SK-N-SH (cell line): ENCODE data around the gene POLR3B. TPM values are rescaled to one million over a fixed set of nuclear protein-coding genes. Genes with fewer than 3 reads are reported as not detected.

Experiments
- CTCF ChIA-PET: fragments of 300-600, 350-600 bp; formaldehyde crosslinking; extraction: SDS; loops from one replicate; lab custom pipeline; 2021; lab: Yijun Ruan, JAX
- POLR2A ChIA-PET: fragments of 350-600 bp; sonication (Branson Sonifier 250); formaldehyde crosslinking; extraction: SDS; loops from one replicate; lab custom pipeline; 2020; ENCODE audit warnings: antibody characterized with exemption, inconsistent platforms; lab: Yijun Ruan, JAX
- DNase-seq: peaks from one replicate; pipeline ENCODE4 v3.0.0; 2012
- H2AFZ ChIP-seq: fragments of 200-600 bp; sonication (generic); 2 replicates; pipeline ENCODE4 v1.8.1; 2016; ENCODE audit warnings: antibody characterized with exemption, mild to moderate bottlenecking, low read depth
- H3F3A ChIP-seq: fragments of 200-600 bp; sonication (generic); replicated peaks from 2 replicates; pipeline ENCODE3; 2016; ENCODE audit warnings: antibody characterized with exemption, mild to moderate bottlenecking; ENCODE audit not compliant: insufficient read depth
- H3K27ac ChIP-seq, 2 experiments: fragments of 200-500 bp in 1 of 2; fragments of 200-600 bp in 1 of 2; sonication (Bioruptor generic) in 1 of 2; sonication (generic), shearing (Covaris generic) in 1 of 2; 2 replicates each; pipeline versions ENCODE4 v1.5.1 to v1.6.1; 2014 to 2016; ENCODE audit warnings: low read depth in 2 of 2, inconsistent platforms in 1 of 2, low read length in 1 of 2, mild to moderate bottlenecking in 1 of 2, mixed read lengths in 1 of 2
- H3K27me3 ChIP-seq: fragments of 200-600 bp; sonication (generic), shearing (Covaris generic); 2 replicates; pipeline ENCODE4 v1.6.1; 2016; ENCODE audit warnings: mixed run types; ENCODE audit not compliant: insufficient read depth
- H3K36me3 ChIP-seq, 2 experiments: fragments of 200-500 bp in 1 of 2; fragments of 200-600 bp in 1 of 2; sonication (Bioruptor generic) in 1 of 2; sonication (generic) in 1 of 2; replicated peaks in 1 of 2; 2 replicates each; pipeline versions ENCODE3 to v1.5.1; 2014 to 2016; ENCODE audit warnings: low read length in 1 of 2, mild to moderate bottlenecking in 1 of 2; ENCODE audit not compliant: insufficient read depth in 2 of 2, control insufficient read depth in 1 of 2
- H3K4me1 ChIP-seq, 2 experiments: fragments of 200-500 bp in 1 of 2; fragments of 200-600 bp in 1 of 2; sonication (Bioruptor generic) in 1 of 2; sonication (generic), shearing (Covaris generic) in 1 of 2; 2 replicates each; pipeline versions ENCODE4 v1.5.1 to v1.6.1; 2014 to 2016; ENCODE audit warnings: low read depth in 1 of 2, low read length in 1 of 2, mixed run types in 1 of 2; ENCODE audit not compliant: insufficient read depth in 2 of 2, control insufficient read depth in 1 of 2
- H3K4me2 ChIP-seq: fragments of 200-600 bp; sonication (generic), shearing (Covaris generic); 2 replicates; pipeline ENCODE4 v1.6.1; 2017; ENCODE audit warnings: mixed run types
- H3K4me3 ChIP-seq, 2 experiments: fragments of 200-500 bp in 1 of 2; fragments of 200-600 bp in 1 of 2; sonication (Bioruptor generic) in 1 of 2; sonication (generic), shearing (Covaris generic) in 1 of 2; 2 replicates each; pipeline versions ENCODE4 v1.5.1 to v1.8.1; 2014 to 2016; ENCODE audit warnings: low read depth in 2 of 2, inconsistent platforms in 1 of 2, low read length in 1 of 2, mild to moderate bottlenecking in 1 of 2, mixed read lengths in 1 of 2, moderate library complexity in 1 of 2
- H3K79me2 ChIP-seq: fragments of 200-600 bp; sonication (generic); 2 replicates; pipeline ENCODE4 v1.8.1; 2017; ENCODE audit warnings: mild to moderate bottlenecking; ENCODE audit not compliant: insufficient read depth
- H3K9ac ChIP-seq: fragments of 200-600 bp; sonication (generic); 2 replicates; pipeline ENCODE4 v1.6.1; 2017; ENCODE audit warnings: mixed run types
- H3K9me2 ChIP-seq: fragments of 200-600 bp; sonication (generic); 2 replicates; pipeline ENCODE4 v1.6.1; 2017; ENCODE audit warnings: mixed run types
- H3K9me3 ChIP-seq: fragments of 200-600 bp; sonication (generic); 2 replicates; pipeline ENCODE4 v1.6.1; 2017; ENCODE audit warnings: mixed run types, mild to moderate bottlenecking, moderate library complexity
- H4K20me1 ChIP-seq: fragments of 200-600 bp; sonication (generic); 2 replicates; pipeline ENCODE4 v1.6.1; 2017; ENCODE audit warnings: mild to moderate bottlenecking, mixed run types; ENCODE audit not compliant: insufficient read depth
- CHD2 ChIP-seq: fragments of 150-350 bp; IDR thresholded peaks from 2 replicates; pipeline ENCODE4 v1.6.1; 2018; ENCODE audit warnings: low read length; ENCODE audit not compliant: partially characterized antibody
- EZH2phosphoT487 ChIP-seq: fragments of 200-600 bp; sonication (generic); IDR thresholded peaks from 2 replicates; pipeline ENCODE4 v1.6.1; 2017; ENCODE audit warnings: low read depth, mixed run types, mild to moderate bottlenecking, antibody characterized with exemption, moderate library complexity, borderline replicate concordance
- FOXM1 ChIP-seq: IDR thresholded peaks from 2 replicates; pipeline ENCODE4 v1.4.0; 2012; ENCODE audit warnings: low read depth, mild to moderate bottlenecking
- GATA2 ChIP-seq: sonication (generic); formaldehyde crosslinking; IDR thresholded peaks from 2 replicates; pipeline ENCODE4 v1.5.0; 2020; ENCODE audit warnings: mild to moderate bottlenecking, missing genetic modification reagents
- JUND ChIP-seq: IDR thresholded peaks from 2 replicates; pipeline ENCODE4 v1.4.0; 2012
- MEF2A ChIP-seq: IDR thresholded peaks from 2 replicates; pipeline ENCODE4 v1.4.0; 2012; ENCODE audit warnings: low read depth, borderline replicate concordance
- MXI1 ChIP-seq: IDR thresholded peaks from 2 replicates; pipeline ENCODE4 v1.6.1; 2012; ENCODE audit warnings: mild to moderate bottlenecking, low read depth, low read length, improper control_type of control experiment
- NRF1 ChIP-seq: IDR thresholded peaks from 2 replicates; pipeline ENCODE4 v1.6.1; 2012; ENCODE audit warnings: low read depth, mild to moderate bottlenecking, low read length
- RXRA ChIP-seq: IDR thresholded peaks from 2 replicates; pipeline ENCODE4 v1.4.0; 2012; ENCODE audit warnings: low read depth, mild to moderate bottlenecking, borderline replicate concordance
- USF1 ChIP-seq: IDR thresholded peaks from 2 replicates; pipeline ENCODE4 v1.4.0; 2012; ENCODE audit warnings: low read depth, borderline replicate concordance
- WGBS: methylation state at CpG from one replicate; pipeline ENCODE4 v1.1.6; 2017; ENCODE audit warnings: low lambda C conversion rate; 5-methylcytosine and 5-hydroxymethylcytosine counted together
- polyA plus RNA-seq, 3 experiments: library from polyadenylated mRNA; depleted of rRNA; stranded (reverse); fragments of >200 nt; gene quantifications; 2 replicates each; pipeline ENCODE4 v1.2.3, GENCODE V29; 2012
- TF ChIP-seq, protein P1 (sequence below): fragments of 150-350 bp; IDR thresholded peaks from 2 replicates; pipeline ENCODE4 v1.6.1; 2016; ENCODE audit warnings: mild to moderate bottlenecking, low read depth, low read length

The POLR3B gene
- polyA plus RNA-seq, 1 of the 3 experiments (the other 2 are of a cell fraction): 3.3 TPM

DNA sequence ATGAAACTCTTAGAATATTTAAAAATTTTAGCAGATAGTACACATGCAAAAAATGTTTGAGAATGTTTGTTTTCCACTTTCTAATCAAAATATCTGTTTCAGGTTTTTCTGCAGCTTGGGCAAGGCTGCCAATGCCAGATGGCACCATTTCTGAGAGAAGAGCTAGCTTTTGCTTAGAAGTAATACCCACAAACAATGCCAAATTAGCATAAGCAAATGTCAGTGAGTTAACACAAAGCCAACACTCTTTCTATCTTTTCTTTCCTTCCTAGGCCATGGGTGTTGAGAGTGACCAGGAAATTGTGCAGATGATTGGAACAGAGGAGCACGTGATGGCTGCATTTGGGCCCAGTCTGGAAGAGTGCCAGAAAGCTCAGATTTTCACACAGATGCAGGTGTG lies 35.2 kb downstream of the POLR3B start:
- Histone ChIP-seq H3K4me2 (no peak overlapping the region), H3K9me2 (no peaks in the 10 kb centered on the region), H3K27ac (no peak overlapping the region)
- 91% methylated on average over 1 of the region's 1 CpG for WGBS
- TF ChIP-seq MXI1 (no peak), JUND (no peak), GATA2 (CRISPR knock-in tag) (no peak)
- TF ChIP-seq, protein P1, sequence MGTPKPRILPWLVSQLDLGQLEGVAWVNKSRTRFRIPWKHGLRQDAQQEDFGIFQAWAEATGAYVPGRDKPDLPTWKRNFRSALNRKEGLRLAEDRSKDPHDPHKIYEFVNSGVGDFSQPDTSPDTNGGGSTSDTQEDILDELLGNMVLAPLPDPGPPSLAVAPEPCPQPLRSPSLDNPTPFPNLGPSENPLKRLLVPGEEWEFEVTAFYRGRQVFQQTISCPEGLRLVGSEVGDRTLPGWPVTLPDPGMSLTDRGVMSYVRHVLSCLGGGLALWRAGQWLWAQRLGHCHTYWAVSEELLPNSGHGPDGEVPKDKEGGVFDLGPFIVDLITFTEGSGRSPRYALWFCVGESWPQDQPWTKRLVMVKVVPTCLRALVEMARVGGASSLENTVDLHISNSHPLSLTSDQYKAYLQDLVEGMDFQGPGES: no peak
- TF ChIP-seq, all 33 proteins: peak for 0
- ChIA-PET CTCF (interaction anchor here (0.6 to 1.6 kb wide), 3 partner anchors 442 to 527 kb away, joined by 3 to 5 read pairs (median 3); no protein-coding TSS in a partner anchor), POLR2A (no interaction called here)
- no peak overlapping the region for H2AFZ ChIP-seq
- H3K79me2 ChIP-seq: no peaks in the 10 kb centered on the region
- H3K4me1 ChIP-seq: no peaks in the 10 kb centered on the region
- 0 out of 2 replicates have a peak, but pooled peaks cover 4% of the 10 kb centered on the region for H3K9me3 ChIP-seq
- H3K36me3 ChIP-seq: peaks cover 9 to 30% of the 10 kb centered on the region in 2 experiments
- DNase-seq: no peak
- H3K4me3 ChIP-seq: no peak overlapping the region
- no peaks in the 10 kb centered on the region for H3K27me3 ChIP-seq
- no peaks in the 10 kb centered on the region for H3F3A ChIP-seq
- no peak overlapping the region for H3K9ac ChIP-seq
- no peaks in the 10 kb centered on the region for H4K20me1 ChIP-seq

DNA sequence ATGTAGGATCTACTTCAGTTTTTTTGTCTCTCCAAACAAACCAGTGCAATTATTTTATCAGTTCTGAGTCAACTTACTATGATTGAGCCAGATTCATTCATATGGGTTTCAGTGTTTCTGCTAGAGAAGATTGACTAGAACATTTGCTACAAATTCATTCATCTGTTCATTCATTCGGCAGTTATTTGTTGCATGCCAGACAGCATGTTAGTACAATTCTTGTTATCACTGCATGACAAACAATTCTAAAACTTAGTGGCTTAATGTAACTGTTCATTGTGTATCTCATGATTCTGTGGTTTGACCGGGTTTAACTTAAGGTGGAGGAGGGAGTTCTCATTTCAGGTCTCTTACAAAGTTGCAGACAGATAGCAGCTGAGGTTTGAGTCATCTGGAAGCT lies 52.3 kb downstream of the POLR3B start:
- no peak overlapping the region for H3K27ac ChIP-seq
- no peak for DNase-seq
- peaks cover 13 to 28% of the 10 kb centered on the region in 2 experiments for H3K36me3 ChIP-seq
- no peaks in the 10 kb centered on the region for H4K20me1 ChIP-seq
- no peak overlapping the region for H3K9ac ChIP-seq
- CTCF ChIA-PET: no interaction called here
- H3K4me1 ChIP-seq: no peaks in the 10 kb centered on the region
- 0 out of 2 replicates have a peak, but pooled peaks cover 4% of the 10 kb centered on the region for H3K9me2 ChIP-seq
- POLR2A ChIA-PET: no interaction called here
- H3K9me3 ChIP-seq: no peaks in the 10 kb centered on the region
- no peaks in the 10 kb centered on the region for H3K79me2 ChIP-seq
- no peak for TF ChIP-seq GATA2 (CRISPR knock-in tag)
- TF ChIP-seq MEF2A: no peak
- no peak for TF ChIP-seq RXRA
- TF ChIP-seq USF1: no peak
- no peak for TF ChIP-seq CHD2
- TF ChIP-seq EZH2phosphoT487: no peak
- no peak for TF ChIP-seq NRF1
- TF ChIP-seq FOXM1: no peak
- no peak overlapping the region for H3K4me3 ChIP-seq
- no peaks in the 10 kb centered on the region for H3K27me3 ChIP-seq
- H2AFZ ChIP-seq: no peak overlapping the region
- 98% methylated on average over 2 of the region's 2 CpGs for WGBS
- H3F3A ChIP-seq: peaks cover 16% of the 10 kb centered on the region
- no peak overlapping the region for H3K4me2 ChIP-seq
